Smooth muscle cell (in vitro differentiated cells): Measurements from ENCODE around the gene RPL36. TPM values are rescaled to one million over a fixed set of nuclear protein-coding genes. Genes with fewer than 3 reads are reported as not detected.

Source experiments
- DNase-seq: peaks from one replicate; lab custom pipeline; 2025; ENCODE audit not compliant: unreplicated experiment; lab: John Stamatoyannopoulos, UW
- H2AFZ ChIP-seq: fragments of 200-600 bp; sonication (generic); 2 replicates; pipeline ENCODE4 v1.6.0; 2016; ENCODE audit warnings: antibody characterized with exemption, low read depth, mild to moderate bottlenecking
- H3F3A ChIP-seq: fragments of 200-600 bp; sonication (generic); 2 replicates; pipeline ENCODE4 v1.6.0; 2017; ENCODE audit warnings: antibody characterized with exemption, low read depth
- H3K27ac ChIP-seq: fragments of 200-600 bp; sonication (generic); 2 replicates; pipeline ENCODE4 v1.5.1; 2016; ENCODE audit warnings: low read depth, mild to moderate bottlenecking
- H3K27me3 ChIP-seq: fragments of 200-600 bp; sonication (generic); 2 replicates; pipeline ENCODE4 v1.6.1; 2016; ENCODE audit warnings: low read depth, mild to moderate bottlenecking
- H3K36me3 ChIP-seq: fragments of 200-600 bp; sonication (generic); 2 replicates; pipeline ENCODE4 v1.5.1; 2016; ENCODE audit warnings: low read depth
- H3K4me1 ChIP-seq: fragments of 200-600 bp; sonication (generic); 2 replicates; pipeline ENCODE4 v1.5.1; 2016; ENCODE audit warnings: low read depth
- H3K4me2 ChIP-seq: fragments of 200-600 bp; sonication (generic); 2 replicates; pipeline ENCODE4 v1.6.0; 2016; ENCODE audit warnings: mild to moderate bottlenecking
- H3K4me3 ChIP-seq: fragments of 200-600 bp; sonication (generic); 2 replicates; pipeline ENCODE4 v1.5.1; 2016; ENCODE audit warnings: mild to moderate bottlenecking
- H3K79me2 ChIP-seq: fragments of 200-600 bp; sonication (generic); 2 replicates; pipeline ENCODE4 v1.6.0; 2016; ENCODE audit warnings: low read depth, mild to moderate bottlenecking
- H3K9ac ChIP-seq: fragments of 200-600 bp; sonication (generic); 2 replicates; pipeline ENCODE4 v1.6.0; 2016; ENCODE audit warnings: low read depth
- H3K9me3 ChIP-seq: fragments of 200-600 bp; sonication (generic); replicated peaks from 2 replicates; pipeline ENCODE4 v1.5.1; 2016; ENCODE audit warnings: low read depth
- H4K20me1 ChIP-seq: fragments of 200-600 bp; sonication (generic); 2 replicates; pipeline ENCODE4 v1.6.0; 2016; ENCODE audit warnings: low read depth
- CTCF ChIP-seq: fragments of 200-600 bp; sonication (generic); IDR thresholded peaks from 2 replicates; pipeline ENCODE4 v1.5.1; 2017; ENCODE audit warnings: borderline replicate concordance, mild to moderate bottlenecking, antibody characterized with exemption; ENCODE audit not compliant: insufficient read depth, poor library complexity, severe bottlenecking
- WGBS: methylation state at CpG from one replicate; pipeline ENCODE4 v1.1.7; 2016; ENCODE audit warnings: low lambda C conversion rate; 5-methylcytosine and 5-hydroxymethylcytosine counted together
- polyA plus RNA-seq: library from polyadenylated mRNA; unstranded; fragments of >200 nt; fragmentation: Nextera tagmentation; extraction: Ambion mirVana; gene quantifications from 2 replicates; pipeline ENCODE4 v1.2.1, GENCODE V29; 2016
- total RNA-seq: library from RNA; depleted of rRNA; stranded (reverse); fragments of >200 nt; gene quantifications from 2 replicates; pipeline ENCODE4 v1.2.3, GENCODE V29; 2014

RPL36 gene
- total and polyA plus RNA-seq, 2 experiments from 2014 or later: 641 to 1,079 TPM

- Histone ChIP-seq H3K4me1 (no peaks in the 10 kb centered on the region), H3K27ac (no peak overlapping the region), H3K9ac (no peak overlapping the region), H3F3A (no peaks in the 10 kb centered on the region), H3K4me2 (no peak overlapping the region), H2AFZ (no peak overlapping the region), H3K79me2 (no peaks in the 10 kb centered on the region), H3K4me3 (no peak overlapping the region), H3K36me3 (no peaks in the 10 kb centered on the region), H4K20me1 (peaks cover 32% of the 10 kb centered on the region), H3K27me3 (no peaks in the 10 kb centered on the region), H3K9me3 (no peaks in the 10 kb centered on the region)
- 97% methylated on average over 36 of the region's 40 CpGs for WGBS
- no peak for DNase-seq
- no peak for TF ChIP-seq CTCF
These were observed 14.0 kb downstream of the RPL36 start for GRCh38 chr19:5703819-5704818.

DNA sequence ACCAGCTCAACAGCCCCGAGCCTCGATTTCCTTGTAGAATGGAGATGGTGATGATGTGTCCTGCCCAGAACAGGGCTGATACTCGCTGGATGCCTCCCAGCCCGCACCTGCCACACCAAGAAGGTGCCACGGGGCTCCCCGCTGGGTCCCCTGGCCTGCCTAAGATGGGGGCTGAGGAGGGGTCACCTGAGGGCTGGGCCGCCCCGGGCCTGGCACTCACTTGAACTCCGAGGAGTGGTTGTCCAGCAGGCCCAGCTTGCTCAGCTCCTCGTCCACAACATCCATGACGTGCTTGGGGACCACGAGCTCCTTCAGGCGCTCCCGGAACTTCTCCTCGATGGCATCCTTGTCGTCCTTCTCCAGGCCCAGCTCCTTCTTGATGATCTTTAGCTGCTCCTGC lies 15.5 kb downstream of the RPL36 start:
- Histone ChIP-seq H3K79me2 (no peaks in the 10 kb centered on the region), H3K9me3 (no peaks in the 10 kb centered on the region), H3K9ac (no peak overlapping the region), H4K20me1 (peaks cover 33% of the 10 kb centered on the region), H3K4me3 (no peak overlapping the region), H3K27ac (no peak overlapping the region), H3K36me3 (no peaks in the 10 kb centered on the region), H2AFZ (no peak overlapping the region), H3K4me1 (no peaks in the 10 kb centered on the region), H3K27me3 (no peaks in the 10 kb centered on the region), H3F3A (no peaks in the 10 kb centered on the region), H3K4me2 (no peak overlapping the region)
- TF ChIP-seq CTCF: no peak
- DNase-seq: no peak
- 91% methylated on average over 16 of the region's 16 CpGs for WGBS

GRCh38 chr19:5706876-5707573 lies 16.9 kb downstream of the RPL36 start:
- Histone ChIP-seq H4K20me1 (peaks cover 39% of the 10 kb centered on the region), H3K9me3 (no peaks in the 10 kb centered on the region), H3K36me3 (no peaks in the 10 kb centered on the region), H3K27ac (no peak overlapping the region), H3K4me2 (no peak overlapping the region), H3K27me3 (no peaks in the 10 kb centered on the region), H2AFZ (no peak overlapping the region), H3K79me2 (no peaks in the 10 kb centered on the region), H3K9ac (no peak overlapping the region), H3K4me3 (no peak overlapping the region), H3F3A (no peaks in the 10 kb centered on the region), H3K4me1 (no peaks in the 10 kb centered on the region)
- 99% methylated on average over 35 of the region's 35 CpGs for WGBS
- no peak for DNase-seq
- no peak for TF ChIP-seq CTCF
